Left ventricle myocardium inferior (tissue), 1 donor: ENCODE data around the gene AKAP6. TPM values are rescaled to one million over a fixed set of nuclear protein-coding genes. Genes with fewer than 3 reads are reported as not detected.
A peak's percentile ranks its signal among the peaks of the same experiment; 100 is the strongest.

Experiments
- DNase-seq: peaks from one replicate; pipeline ENCODE4 v3.0.0-alpha.2; 2020
- H3K27ac ChIP-seq: fragments of 200-600 bp; replicated peaks from 2 replicates; pipeline ENCODE4 v1.8.0; 2021
- H3K27me3 ChIP-seq: fragments of 200-600 bp; 2 replicates; pipeline ENCODE4 v1.8.0; 2021; ENCODE audit warnings: low read depth
- H3K36me3 ChIP-seq: fragments of 200-600 bp; 2 replicates; pipeline ENCODE4 v1.8.0; 2021
- H3K4me1 ChIP-seq: fragments of 200-600 bp; 2 replicates; pipeline ENCODE4 v1.8.0; 2021
- H3K4me3 ChIP-seq: fragments of 200-600 bp; 2 replicates; pipeline ENCODE4 v1.8.0; 2021; ENCODE audit warnings: mild to moderate bottlenecking, moderate library complexity
- H3K9me3 ChIP-seq: fragments of 200-600 bp; replicated peaks from 2 replicates; pipeline ENCODE4 v1.8.0; 2021
- intact Hi-C: fragments of 100-400 bp; cut with micrococcal nuclease; formaldehyde crosslinking; loops from one replicate; pipeline ENCODE4 v1.11.0; 2022
- total RNA-seq: library from RNA; stranded (reverse); fragmentation: NEBNext Ultra II Directional; extraction: Animal tissue kit (Norgen Biotek cat#: 25700); gene quantifications from one replicate; pipeline ENCODE4 v1.2.1, GENCODE V29; 2021
- TF ChIP-seq, protein P1 (sequence below): fragments of 200-600 bp; IDR thresholded peaks from 2 replicates; pipeline ENCODE4 v1.8.0; 2021; ENCODE audit warnings: antibody characterized with exemption, mild to moderate bottlenecking, borderline replicate concordance
- donor health status: DM: no; HTN: yes; CAD: no; lungs with severe emphysema.

AKAP6 gene
- total RNA-seq, 1 donor from 2014 or later = 218 TPM

DNA sequence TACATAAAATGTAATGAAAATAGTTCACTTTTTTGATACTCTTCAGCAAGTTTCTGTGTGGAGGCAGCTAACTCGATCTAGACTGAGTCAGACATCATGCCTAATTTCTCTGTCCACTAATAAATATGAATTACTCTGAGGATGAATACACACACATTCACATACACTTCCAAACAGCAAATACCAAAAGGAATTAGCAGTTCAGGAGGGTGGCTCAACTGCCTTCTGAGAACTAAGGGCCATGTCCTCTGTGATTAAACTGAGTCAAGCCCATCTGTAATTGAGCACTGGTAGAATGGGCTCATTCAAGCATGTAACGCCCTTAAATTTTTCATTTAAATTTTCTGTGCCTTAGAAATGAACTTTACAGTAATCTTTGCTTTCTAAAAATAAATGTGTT is 242.5 kb downstream of the AKAP6 start:
- H3K27ac ChIP-seq = no peak overlapping the region
- H3K9me3 ChIP-seq = no peaks in the 10 kb centered on the region
- no peak overlapping the region for H3K4me3 ChIP-seq
- DNase-seq = no peak
- H3K36me3 ChIP-seq = no peaks in the 10 kb centered on the region
- intact Hi-C loops = no loop called here
- TF ChIP-seq, protein P1, sequence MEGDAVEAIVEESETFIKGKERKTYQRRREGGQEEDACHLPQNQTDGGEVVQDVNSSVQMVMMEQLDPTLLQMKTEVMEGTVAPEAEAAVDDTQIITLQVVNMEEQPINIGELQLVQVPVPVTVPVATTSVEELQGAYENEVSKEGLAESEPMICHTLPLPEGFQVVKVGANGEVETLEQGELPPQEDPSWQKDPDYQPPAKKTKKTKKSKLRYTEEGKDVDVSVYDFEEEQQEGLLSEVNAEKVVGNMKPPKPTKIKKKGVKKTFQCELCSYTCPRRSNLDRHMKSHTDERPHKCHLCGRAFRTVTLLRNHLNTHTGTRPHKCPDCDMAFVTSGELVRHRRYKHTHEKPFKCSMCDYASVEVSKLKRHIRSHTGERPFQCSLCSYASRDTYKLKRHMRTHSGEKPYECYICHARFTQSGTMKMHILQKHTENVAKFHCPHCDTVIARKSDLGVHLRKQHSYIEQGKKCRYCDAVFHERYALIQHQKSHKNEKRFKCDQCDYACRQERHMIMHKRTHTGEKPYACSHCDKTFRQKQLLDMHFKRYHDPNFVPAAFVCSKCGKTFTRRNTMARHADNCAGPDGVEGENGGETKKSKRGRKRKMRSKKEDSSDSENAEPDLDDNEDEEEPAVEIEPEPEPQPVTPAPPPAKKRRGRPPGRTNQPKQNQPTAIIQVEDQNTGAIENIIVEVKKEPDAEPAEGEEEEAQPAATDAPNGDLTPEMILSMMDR = no peak
- H3K27me3 ChIP-seq = no peaks in the 10 kb centered on the region
- H3K4me1 ChIP-seq = peaks cover 36% of the 10 kb centered on the region

DNA sequence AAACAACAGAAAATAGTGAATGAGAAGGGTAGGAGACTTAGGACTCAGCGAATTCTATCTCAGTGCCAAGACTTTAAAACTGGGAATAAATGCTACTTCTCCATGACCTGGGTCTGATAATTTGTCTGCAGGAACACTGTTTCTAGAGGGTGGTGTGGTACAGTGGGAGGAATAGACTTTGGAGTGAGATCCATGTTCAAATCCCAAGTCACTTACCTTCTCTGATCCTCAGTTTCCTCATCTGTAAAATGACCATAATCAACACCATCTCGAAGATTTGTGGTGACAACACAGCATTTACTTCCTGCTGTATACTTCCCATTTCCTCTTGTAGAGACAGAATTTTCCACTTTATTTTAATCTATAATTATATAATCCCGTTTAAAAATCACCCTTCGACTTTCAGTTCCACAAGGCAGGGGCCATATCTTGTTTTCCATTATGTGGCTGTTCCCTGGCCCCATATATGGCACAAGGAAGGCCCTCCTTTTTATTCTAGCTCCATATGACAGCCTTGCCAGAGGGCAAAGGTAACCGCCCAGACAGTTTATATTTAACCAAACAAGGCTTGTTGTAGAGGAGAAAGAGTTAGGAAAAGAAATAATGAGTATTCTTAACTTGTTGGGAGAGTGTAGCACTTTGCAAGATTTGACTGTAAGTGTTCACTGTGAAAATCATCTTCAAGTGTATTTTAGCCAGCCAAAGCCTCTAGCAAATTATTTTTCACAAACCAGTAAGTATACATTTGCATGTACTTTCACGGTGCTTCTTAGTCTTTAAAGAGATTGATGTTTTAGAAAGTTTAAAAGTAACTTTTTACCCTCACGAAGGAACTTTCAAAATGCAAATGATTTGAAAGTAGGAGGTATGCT is 243.1 kb downstream of the AKAP6 start:
- intact Hi-C loops = no loop called here
- H3K4me3 ChIP-seq = no peak overlapping the region
- TF ChIP-seq, protein P1 = no peak
- peak overlapping the region; percentile 0 for H3K27ac ChIP-seq
- no peaks in the 10 kb centered on the region for H3K36me3 ChIP-seq
- H3K27me3 ChIP-seq = no peaks in the 10 kb centered on the region
- peaks cover 43% of the 10 kb centered on the region for H3K4me1 ChIP-seq
- DNase-seq = no peak
- H3K9me3 ChIP-seq = no peaks in the 10 kb centered on the region

DNA sequence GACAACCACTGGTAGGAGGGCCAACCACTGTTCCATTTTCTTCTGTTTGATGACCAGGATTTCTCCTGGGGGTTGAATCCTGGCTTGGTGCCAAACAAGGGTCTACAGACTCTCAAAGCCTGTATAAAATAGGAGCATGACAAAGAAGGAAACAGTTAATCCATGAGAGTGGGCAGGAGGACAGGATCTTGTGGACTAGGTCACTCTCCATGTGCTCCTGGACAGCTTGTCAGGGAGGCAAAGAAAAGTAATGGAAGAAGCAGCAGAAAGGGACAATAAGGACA is 243.7 kb downstream of the AKAP6 start:
- peaks cover 49% of the 10 kb centered on the region for H3K4me1 ChIP-seq
- intact Hi-C loops = no loop called here
- peak overlapping the region; percentile 0 for H3K27ac ChIP-seq
- no peak overlapping the region for H3K4me3 ChIP-seq
- no peaks in the 10 kb centered on the region for H3K36me3 ChIP-seq
- TF ChIP-seq, protein P1 = no peak
- no peaks in the 10 kb centered on the region for H3K9me3 ChIP-seq
- DNase-seq = no peak
- H3K27me3 ChIP-seq = no peaks in the 10 kb centered on the region

DNA sequence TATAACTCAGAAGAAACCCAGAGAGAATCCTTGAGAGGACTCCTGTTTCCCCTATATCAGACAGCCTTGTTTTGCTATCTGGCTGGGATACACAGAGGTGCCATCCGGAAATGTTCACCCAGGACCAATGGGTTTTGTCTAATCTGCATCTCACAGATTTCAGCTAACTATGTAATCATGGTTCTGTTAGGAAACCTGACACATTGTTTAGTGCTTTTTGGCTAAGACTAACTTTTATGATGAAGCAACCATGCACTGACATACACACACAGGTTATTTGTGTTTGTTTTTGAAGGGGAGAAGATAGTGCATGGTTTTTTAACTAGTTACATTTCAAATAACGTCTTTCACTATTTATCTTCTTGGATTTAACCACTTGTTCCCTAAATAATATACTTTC is 245.2 kb downstream of the AKAP6 start:
- DNase-seq = no peak
- Histone ChIP-seq H3K9me3 (no peaks in the 10 kb centered on the region), H3K27me3 (no peaks in the 10 kb centered on the region), H3K4me1 (peaks cover 57% of the 10 kb centered on the region), H3K36me3 (no peaks in the 10 kb centered on the region), H3K4me3 (no peak overlapping the region), H3K27ac (no peak overlapping the region)
- TF ChIP-seq, protein P1 = no peak
- intact Hi-C loops = no loop called here

DNA sequence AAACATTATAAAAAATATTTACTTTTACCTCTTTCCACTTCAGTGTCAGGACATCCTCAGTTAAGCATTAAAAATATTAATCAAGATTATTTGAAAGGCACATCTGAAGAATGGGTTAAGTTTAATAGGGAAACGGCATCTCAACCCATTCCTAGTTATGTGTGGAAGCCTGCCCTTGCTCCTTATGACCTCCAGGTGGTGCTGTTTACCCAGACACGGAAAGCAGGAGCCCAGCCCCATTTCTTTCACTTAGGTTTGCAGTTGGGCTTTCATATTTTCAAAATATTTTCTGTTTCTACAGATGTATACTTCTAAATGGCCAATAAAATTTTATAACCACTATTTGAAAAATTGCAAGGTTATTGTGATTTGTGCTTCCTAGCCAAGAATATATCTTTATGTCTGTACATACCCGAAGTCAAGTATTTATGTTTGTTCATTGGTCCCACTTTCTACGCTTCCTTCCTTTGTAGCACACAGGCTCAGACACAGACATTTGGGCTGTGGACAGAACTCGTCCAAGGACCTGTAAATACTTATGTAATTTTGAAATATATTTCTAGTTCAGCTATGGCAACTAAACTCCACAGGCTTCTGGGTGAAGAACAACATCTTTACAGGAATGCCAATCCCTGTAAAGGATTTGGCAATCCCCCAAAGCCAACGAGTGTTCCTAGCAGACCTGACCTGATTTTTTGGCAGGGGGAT is 247.1 kb downstream of the AKAP6 start:
- intact Hi-C loops = loop anchor here (5.0 kb wide), 2 partner anchors 251 to 1216 kb away; no protein-coding TSS in a partner anchor
- Histone ChIP-seq H3K4me1 (peaks cover 53% of the 10 kb centered on the region), H3K27me3 (no peaks in the 10 kb centered on the region), H3K4me3 (peak overlapping the region; percentile 36), H3K9me3 (no peaks in the 10 kb centered on the region), H3K36me3 (no peaks in the 10 kb centered on the region), H3K27ac (peak overlapping the region; percentile 9)
- no peak for DNase-seq
- TF ChIP-seq, protein P1 = peak; percentile 97
